GM23248 (cell line): Measurements from ENCODE around the gene LMX1B.

Experiments used
- EZH2 ChIP-seq: fragments of 200-600 bp; sonication (generic); IDR thresholded peaks from 2 replicates; pipeline ENCODE4 v1.6.1; 2018; ENCODE audit warnings: antibody characterized with exemption, mild to moderate bottlenecking; ENCODE audit not compliant: insufficient read depth, poor library complexity, severe bottlenecking
- EZH2phosphoT487 ChIP-seq: fragments of 200-600 bp; sonication (generic); IDR thresholded peaks from 2 replicates; pipeline ENCODE4 v1.6.1; 2018; ENCODE audit warnings: antibody characterized with exemption, moderate library complexity, mild to moderate bottlenecking, low read depth; ENCODE audit not compliant: insufficient read depth

DNA sequence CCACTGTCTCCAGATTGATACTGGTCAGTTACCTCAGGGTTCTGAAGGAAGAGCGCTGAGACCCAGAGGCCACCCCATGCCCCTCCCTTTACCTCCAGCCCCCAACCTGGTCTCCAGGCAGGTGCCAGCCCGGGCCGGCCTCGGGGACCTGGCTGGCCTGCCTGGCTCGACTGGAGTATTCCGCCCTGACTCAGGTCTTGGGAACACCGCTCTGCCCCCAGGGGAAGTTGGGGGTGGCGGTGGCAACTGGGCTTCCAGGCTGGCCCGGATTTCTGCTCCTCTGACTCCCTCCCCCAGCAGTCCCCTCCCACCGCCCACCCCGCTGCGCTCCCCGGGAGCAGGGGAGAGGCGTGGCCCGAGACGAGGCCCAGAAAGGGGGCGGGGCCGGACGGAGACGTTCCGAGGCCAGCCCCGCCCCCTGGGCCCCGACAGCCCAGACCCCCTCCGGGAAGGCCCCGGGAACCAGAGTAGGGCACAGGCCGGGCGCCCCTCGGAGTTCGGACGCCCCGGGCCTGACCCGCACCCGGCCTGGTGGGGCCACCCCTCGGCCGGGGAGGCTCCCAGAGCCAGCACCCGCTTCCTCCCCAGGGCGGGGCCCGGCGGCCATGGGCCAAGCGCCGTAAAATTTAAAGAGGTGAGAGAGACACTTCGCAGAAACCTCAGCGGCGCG, 108.7 kb downstream of the LMX1B start:
- no peak for TF ChIP-seq EZH2phosphoT487
- TF ChIP-seq EZH2: no peak
